DMS53 treated with DMSO at 0.1 percent for 48 hours (cell line): ENCODE measurements around the gene C1QA.
"Not testable (repeated sequence)": the region's sequence is repeated elsewhere in the genome, so short reads cannot be mapped to it uniquely, and the experiment has no call there.

Source experiments
- DNase-seq: peaks from one replicate; lab custom pipeline; 2025; ENCODE audit not compliant: unreplicated experiment; lab: John Stamatoyannopoulos, UW

The C1QA gene

GRCh38 chr1:22639286-22639685 lies 2.9 kb downstream of the C1QA start:
- DNase-seq = no peak

- no peak for DNase-seq
Observed at GRCh38 chr1:22641247-22641646, 4.8 kb downstream of the C1QA start.

GRCh38 chr1:22641906-22642636 lies 5.6 kb downstream of the C1QA start:
- peak; percentile 25 for DNase-seq

- DNase-seq = no peak
Observed at GRCh38 chr1:22643381-22643780, 7.0 kb downstream of the C1QA start, which contains the start of gene C1QC. C1QC (plus strand) TSS chr1:22643633; CDS start chr1:22644024, 391 bp downstream.

GRCh38 chr1:22643928-22644327 lies 7.5 kb downstream of the C1QA start:
- DNase-seq = no peak

GRCh38 chr1:22645931-22646330 lies 9.5 kb downstream of the C1QA start:
- no peak for DNase-seq

- DNase-seq = no peak
Observed at GRCh38 chr1:22646384-22646783, 10.0 kb downstream of the C1QA start.

GRCh38 chr1:22650089-22650693 lies 13.8 kb downstream of the C1QA start:
- no peak for DNase-seq

- no peak for DNase-seq
Observed at GRCh38 chr1:22651941-22652856, 15.8 kb downstream of the C1QA start.

- no peak for DNase-seq
Observed at GRCh38 chr1:22652881-22653316, 16.5 kb downstream of the C1QA start, which contains the start of gene C1QB. C1QB (plus strand) TSS chr1:22653236; CDS start chr1:22659463, 6,227 bp downstream.

GRCh38 chr1:22654692-22655091 lies 18.3 kb downstream of the C1QA start:
- no peak for DNase-seq

- DNase-seq = no peak
Observed at GRCh38 chr1:22658385-22659163, 22.1 kb downstream of the C1QA start.

- no peak for DNase-seq
Observed at GRCh38 chr1:22660716-22661241, 24.4 kb downstream of the C1QA start.

- no peak for DNase-seq
Observed at GRCh38 chr1:22661880-22662279, 25.5 kb downstream of the C1QA start.

GRCh38 chr1:22662318-22662717 lies 25.9 kb downstream of the C1QA start:
- no peak for DNase-seq

GRCh38 chr1:22662986-22663408 lies 26.6 kb downstream of the C1QA start:
- no peak for DNase-seq

- DNase-seq = no peak
Observed at GRCh38 chr1:22665752-22666151, 29.3 kb downstream of the C1QA start.

GRCh38 chr1:22666412-22666811 lies 30.0 kb downstream of the C1QA start:
- no peak for DNase-seq

GRCh38 chr1:22668840-22669239 lies 32.4 kb downstream of the C1QA start:
- DNase-seq = not testable (repeated sequence)

- no peak for DNase-seq
Observed at GRCh38 chr1:22670352-22670975, 34.0 kb downstream of the C1QA start.
